H1 (cell line): ENCODE measurements around the gene ZCCHC3.

Source experiments
- ASH2L ChIP-seq: fragments of 200-600, 300-600 bp; sonication (generic); IDR thresholded peaks from one replicate; pipeline ENCODE4 v1.7.1; 2017; ENCODE audit warnings: low read length
- ATF3 ChIP-seq: IDR thresholded peaks from 2 replicates; pipeline ENCODE4 v1.6.1; 2011; ENCODE audit warnings: low read depth, mild to moderate bottlenecking, low read length; ENCODE audit not compliant: insufficient read depth
- EZH2 ChIP-seq: fragments of 200-600 bp; sonication (generic); IDR thresholded peaks from 2 replicates; pipeline ENCODE4 v1.7.1; 2012; ENCODE audit warnings: low read depth, mild to moderate bottlenecking, moderate library complexity, low read length, inconsistent platforms; ENCODE audit not compliant: severe bottlenecking
- TCF12 ChIP-seq: IDR thresholded peaks from 2 replicates; pipeline ENCODE4 v1.6.1; 2011; ENCODE audit warnings: low read depth, mild to moderate bottlenecking, low read length

- no peak for TF ChIP-seq TCF12
- TF ChIP-seq ATF3, result no peak
- TF ChIP-seq ASH2L, result no peak
- no peak for TF ChIP-seq EZH2
Measured at GRCh38 chr20:271528-271927, 25.8 kb upstream of the ZCCHC3 start.
